SH-SY5Y (cell line): Measurements from ENCODE around the gene OR8H3.

Experiments used
- GATA2 ChIP-seq: IDR thresholded peaks from 2 replicates; pipeline ENCODE4 v1.6.1; 2011; ENCODE audit warnings: mild to moderate bottlenecking, low read depth, low read length
- GATA3 ChIP-seq: IDR thresholded peaks from 2 replicates; pipeline ENCODE4 v1.6.1; 2011; ENCODE audit warnings: low read depth, mild to moderate bottlenecking, low read length, moderate library complexity

GRCh38 chr11:56163804-56164203 lies 41.6 kb downstream of the OR8H3 start:
- TF ChIP-seq GATA2 = no peak
- TF ChIP-seq GATA3 = no peak
